T follicular helper cell (primary cell): ENCODE results near the gene SSH2.
A peak's percentile ranks its signal among the peaks of the same experiment; 100 is the strongest.
"Not testable (repeated sequence)": the region's sequence is repeated elsewhere in the genome, so short reads cannot be mapped to it uniquely, and the experiment has no call there.

Source experiments
- DNase-seq: peaks from one replicate; pipeline ENCODE4 v3.0.0-alpha.2; 2020; ENCODE audit warnings: low read depth

The SSH2 gene

GRCh38 chr17:29836643-29837042 is 93.4 kb downstream of the SSH2 start:
- no peak for DNase-seq

DNA sequence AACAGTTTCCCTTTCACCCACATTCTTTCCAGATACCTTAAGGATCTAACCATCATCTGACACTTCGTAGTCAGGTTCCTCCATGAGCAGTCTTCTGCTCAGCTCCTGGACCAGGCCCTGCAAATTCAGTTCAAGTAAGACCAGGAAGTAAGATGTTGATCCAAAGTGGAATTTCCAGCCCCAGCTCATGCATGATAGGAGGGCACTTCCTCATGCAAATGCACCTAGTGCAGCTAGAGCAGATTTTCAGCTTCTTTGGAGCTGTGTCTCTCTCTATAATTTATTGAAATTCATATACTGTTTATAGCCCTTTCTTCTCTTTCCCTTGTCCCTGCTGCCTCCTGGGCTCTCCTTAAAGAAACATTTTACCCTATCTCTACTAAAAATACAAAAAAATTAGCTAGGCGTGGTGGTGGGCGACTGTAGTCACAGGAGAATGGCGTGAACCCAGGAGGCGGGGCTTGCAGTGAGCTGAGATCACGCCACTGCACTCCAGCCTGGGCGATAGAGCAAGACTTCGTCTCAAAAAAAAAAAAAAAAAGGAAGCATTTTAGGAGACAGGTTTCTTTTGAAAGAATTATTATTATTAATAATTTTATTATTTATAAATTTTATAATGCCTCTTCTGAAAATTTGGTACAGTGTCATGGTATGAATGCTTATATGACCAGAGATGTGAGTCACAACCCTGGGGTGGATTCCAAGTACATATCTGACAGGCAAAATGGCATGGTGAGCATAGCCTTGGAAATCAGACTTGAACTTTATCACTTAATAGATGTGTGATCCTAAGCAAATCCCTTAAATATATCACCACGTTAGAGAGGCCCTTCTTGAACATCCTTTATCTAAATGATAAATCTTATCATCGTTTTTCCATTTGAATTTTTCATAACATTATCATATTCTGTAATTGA is 94.3 kb downstream of the SSH2 start:
- DNase-seq = no peak

GRCh38 chr17:29833801-29834200 is 96.2 kb downstream of the SSH2 start:
- DNase-seq = no peak

DNA sequence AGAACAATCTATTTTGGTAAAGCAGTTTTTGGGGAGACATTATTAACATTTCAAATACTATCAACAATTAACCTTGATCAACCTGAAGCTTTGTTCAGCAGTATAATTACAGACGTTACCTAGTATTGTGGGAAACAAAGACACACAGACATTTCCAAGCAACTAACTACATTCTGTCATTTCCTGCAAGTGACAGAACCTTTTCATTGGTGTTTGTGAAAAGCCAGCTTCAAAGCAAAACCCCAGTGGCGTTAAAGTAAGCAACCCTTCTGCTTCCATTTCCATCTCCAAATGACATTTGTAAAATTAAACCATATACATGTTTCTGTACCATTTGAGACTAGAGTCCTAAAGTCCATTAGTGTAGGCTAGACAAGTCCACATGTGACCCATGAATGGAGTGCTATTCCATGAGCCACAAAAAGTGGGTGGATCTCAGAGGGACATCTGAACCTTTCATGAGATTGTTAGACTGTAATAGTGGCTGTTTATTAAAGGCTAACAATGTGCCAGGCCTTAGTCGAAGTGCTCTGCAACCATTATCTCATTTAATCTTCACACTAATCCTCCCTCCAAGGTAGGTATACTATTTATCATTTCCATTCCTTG is 101.2 kb downstream of the SSH2 start:
- DNase-seq = no peak

DNA sequence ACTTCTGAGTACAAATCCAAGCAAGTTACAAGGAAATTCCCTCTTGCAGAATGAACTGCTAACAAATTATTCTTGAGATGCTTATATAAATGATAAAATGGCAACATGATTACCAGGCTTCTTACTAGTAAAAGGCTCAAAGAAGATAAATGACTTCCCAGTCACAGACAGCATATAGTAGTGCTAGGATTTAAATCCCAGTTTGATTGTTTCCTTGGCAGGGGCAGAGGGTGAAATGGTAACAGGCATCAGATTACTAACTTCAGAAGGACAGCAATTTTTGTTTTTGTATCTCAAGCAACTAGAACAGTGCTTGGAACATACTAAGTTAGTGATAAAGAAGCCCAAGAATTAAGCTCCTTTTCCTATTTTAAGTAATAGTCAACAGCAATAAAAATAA is 102.8 kb downstream of the SSH2 start:
- no peak for DNase-seq

DNA sequence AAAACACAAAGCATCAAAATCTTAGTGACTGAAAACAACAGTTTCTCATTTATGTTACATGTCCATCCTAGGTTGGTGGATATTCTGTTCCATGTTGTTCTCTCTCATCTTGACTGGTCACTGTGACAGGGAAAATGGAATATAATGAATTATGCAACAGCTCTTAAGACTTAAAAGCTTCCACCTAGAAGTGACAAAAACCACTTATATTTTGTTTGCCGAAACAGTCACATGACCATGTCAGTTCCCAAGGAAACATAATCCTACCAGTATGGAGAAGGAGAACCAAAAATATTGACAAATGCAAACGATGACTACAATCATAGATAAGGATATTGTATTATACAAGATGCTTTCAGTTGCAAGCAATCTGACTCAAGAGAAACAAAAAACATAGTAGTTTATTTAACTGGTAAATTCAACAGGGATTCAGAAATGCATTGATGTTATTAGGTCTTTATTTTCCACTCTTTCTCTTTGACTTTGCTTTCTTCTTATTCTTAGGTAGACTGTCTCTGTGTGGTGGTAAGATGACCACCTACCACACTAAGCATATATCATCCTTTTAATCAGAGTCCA is 103.8 kb downstream of the SSH2 start:
- no peak for DNase-seq

DNA sequence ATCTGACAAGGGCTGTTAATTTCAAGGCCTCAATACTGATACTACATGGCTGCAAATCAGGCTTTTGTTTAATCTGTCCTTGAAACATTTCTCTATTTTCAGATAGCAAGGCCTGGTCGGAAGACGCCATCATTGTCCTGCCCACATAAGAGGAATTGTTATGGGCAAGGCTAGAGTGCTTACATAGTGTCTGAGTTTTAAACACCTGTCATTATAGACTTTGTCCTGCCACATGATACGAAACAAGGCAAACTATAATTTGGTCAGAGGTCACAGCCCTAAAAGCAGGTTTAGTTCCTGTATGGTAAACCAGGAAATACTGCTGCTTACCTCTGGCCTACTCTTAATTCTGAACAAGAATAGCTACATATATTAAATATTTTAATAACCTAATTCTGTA is 104.4 kb downstream of the SSH2 start:
- DNase-seq = no peak

- no peak for DNase-seq
Measured at GRCh38 chr17:29821897-29822296, 108.1 kb downstream of the SSH2 start.

- DNase-seq = no peak
Measured at GRCh38 chr17:29820425-29820824, 109.6 kb downstream of the SSH2 start.

GRCh38 chr17:29807520-29808361 is 122.3 kb downstream of the SSH2 start:
- peak; percentile 66 for DNase-seq

- DNase-seq = no peak
Measured at GRCh38 chr17:29802246-29802645, 127.8 kb downstream of the SSH2 start.

DNA sequence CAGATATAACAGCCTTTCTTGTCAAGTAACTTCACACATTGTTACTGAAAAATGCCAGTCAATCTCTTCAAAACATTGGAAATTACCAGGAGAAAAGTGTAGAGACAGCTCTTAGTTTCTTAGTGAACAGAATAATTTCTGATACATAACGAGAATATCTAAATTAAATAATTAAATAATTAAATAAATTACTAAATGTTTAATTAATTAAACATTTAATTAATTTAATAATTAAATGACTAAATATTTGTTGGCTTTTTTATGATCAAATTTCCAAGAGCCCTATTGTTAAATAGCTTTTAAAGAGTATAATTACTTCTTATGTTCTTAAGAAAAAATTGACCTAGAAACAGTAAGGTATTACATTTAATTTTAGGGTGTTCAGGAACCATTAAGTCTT is 129.6 kb downstream of the SSH2 start:
- DNase-seq = no peak

- no peak for DNase-seq
Measured at GRCh38 chr17:29796652-29797051, 133.4 kb downstream of the SSH2 start.

DNA sequence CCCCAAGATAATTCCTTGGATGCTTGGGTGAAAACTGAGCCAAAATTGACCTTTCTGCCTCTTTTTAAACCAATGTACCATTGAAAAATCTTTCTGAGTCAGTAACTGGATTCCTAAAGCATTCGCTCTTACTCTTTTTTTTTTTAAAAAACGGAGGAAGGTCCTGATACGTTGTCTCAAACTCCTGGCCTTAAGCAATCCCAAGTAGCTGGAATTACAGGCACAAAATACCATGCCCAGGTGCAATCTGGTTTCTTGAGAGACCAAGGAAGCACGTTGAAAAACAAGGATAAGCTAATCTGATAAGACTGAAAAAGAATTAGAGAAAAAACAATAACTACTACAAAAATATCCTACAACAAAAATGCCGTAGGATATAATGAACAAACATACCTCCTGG is 136.5 kb downstream of the SSH2 start:
- DNase-seq = no peak

- no peak for DNase-seq
Measured at GRCh38 chr17:29791336-29792080, 138.5 kb downstream of the SSH2 start.

DNA sequence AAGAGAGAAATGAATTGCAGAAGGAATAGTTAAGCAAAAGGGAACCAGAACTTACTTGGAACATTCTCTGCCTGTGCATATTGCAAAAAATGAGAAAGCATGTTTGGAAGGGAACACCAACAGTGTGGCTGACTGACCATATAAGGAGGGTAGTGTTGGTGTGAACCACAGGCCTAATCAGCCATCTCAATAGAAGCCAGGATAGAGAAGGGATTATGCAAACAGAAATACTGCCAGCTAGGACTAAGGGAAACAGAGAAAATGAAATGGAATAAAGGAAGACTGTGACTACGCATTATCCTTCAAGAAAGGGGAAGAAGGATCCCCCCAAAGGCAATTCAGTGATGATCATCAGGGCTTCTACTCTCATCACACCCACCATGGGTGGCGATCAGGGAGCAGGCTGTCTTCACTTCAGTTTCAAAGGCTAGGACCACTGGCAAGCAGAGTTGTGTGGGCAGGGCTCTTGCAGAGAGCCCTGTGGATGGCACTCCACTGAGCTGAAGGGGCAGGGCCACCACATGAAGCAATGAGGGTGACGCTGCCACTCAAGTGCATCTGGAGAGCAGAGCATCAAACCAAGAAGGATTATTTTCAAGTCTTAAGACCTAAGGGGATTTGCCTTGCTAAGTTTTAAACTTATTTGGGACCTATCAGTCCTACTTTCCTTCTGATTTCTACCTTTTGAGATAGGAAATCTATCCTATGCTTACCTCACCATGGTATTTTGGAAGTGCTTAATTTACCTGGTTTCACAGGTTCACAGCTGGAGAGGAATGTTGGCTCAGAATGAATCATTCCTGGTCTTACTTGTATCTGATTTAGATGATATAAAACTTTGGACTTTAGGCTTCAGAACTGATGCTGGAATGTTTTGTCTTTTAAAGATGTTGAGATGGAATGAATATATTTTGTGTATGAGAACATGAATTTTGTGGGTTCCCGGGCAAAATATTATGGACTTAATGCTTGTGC is 140.5 kb downstream of the SSH2 start:
- no peak for DNase-seq

DNA sequence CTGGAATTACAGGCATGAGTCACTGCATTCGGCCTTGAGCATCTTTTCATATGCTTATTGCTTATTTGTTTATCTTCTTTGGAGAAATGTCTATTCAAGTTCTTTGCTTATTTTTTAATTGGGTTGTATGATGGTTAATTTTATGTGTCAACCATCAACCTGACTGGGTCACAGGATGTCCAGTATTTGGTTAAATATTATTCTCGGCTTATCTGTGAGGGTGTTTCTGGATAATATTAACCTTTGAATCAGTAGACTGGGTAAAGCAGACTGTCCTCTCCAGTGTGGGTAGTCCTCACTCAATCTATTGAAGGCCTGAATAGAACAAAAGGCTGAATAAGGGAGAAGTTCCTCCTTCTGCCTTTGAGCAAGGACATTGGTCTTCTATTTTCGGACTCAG is 142.0 kb downstream of the SSH2 start:
- no peak for DNase-seq

- no peak for DNase-seq
Measured at GRCh38 chr17:29782917-29783316, 147.1 kb downstream of the SSH2 start.

DNA sequence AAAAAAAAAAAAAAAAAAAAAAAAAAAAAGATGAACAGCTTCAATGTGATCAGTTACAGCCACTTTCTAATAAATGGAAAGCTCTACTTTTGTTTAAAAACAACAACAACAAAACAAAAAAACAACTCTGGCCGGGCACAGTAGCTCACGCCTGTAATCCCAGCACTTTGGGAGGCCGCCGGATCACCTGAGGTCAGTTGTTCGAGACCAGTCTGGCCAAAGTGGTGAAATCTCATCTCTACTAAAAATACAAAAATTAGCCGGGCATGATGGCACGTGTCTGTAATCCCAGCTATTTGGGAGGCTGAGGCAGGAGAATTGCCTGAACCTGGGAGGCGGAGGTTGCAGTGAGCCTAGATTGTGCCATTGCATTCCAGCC is 150.2 kb downstream of the SSH2 start:
- not testable (repeated sequence) for DNase-seq
